HEK293T (cell line): ENCODE data around the gene SEMA3C.

ENCODE experiments used
- BHLHE40 ChIP-seq: fragments of 450-650 bp; IDR thresholded peaks from 2 replicates; pipeline ENCODE4 v1.6.1; 2016; ENCODE audit warnings: mild to moderate bottlenecking, moderate library complexity, borderline replicate concordance
- CTBP1 ChIP-seq: fragments of 450-650 bp; IDR thresholded peaks from 2 replicates; pipeline ENCODE4 v1.6.1; 2016; ENCODE audit warnings: borderline replicate concordance
- FOXM1 ChIP-seq: fragments of 450-650 bp; IDR thresholded peaks from 2 replicates; pipeline ENCODE4 v1.6.1; 2017; ENCODE audit warnings: mild to moderate bottlenecking, borderline replicate concordance
- SP1 ChIP-seq: fragments of 450-650 bp; IDR thresholded peaks from 2 replicates; pipeline ENCODE4 v1.6.1; 2017
- TARDBP ChIP-seq: fragments of 450-650 bp; IDR thresholded peaks from 2 replicates; pipeline ENCODE4 v1.6.1; 2016
- ZNF384 ChIP-seq: fragments of 450-650 bp; IDR thresholded peaks from 2 replicates; pipeline ENCODE4 v1.6.1; 2016

DNA sequence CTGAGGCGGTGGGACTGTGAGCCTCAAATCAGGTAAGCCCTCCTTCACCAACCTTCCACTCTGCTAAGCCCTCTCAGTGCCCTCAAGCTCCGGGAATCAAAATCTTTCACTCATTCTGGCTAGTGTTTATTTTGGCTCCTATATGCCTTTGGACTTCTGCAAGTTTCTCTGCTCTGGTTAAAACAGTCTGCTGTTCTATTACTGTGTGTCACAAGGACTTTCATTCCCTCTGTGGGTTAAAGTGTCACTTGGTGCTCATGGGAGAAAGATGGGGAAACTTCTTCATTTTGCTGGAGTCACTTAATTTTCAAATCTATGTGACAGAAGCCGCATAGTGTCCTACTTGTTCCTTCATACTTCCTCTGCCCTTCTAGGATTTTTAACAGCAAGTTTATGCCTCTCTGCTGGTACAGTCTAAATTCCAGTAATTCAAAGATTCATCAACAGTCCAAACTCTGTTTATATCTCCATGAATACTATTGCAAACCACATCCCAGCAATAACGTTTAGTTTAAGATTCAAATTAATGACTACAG is 219.1 kb downstream of the SEMA3C start:
- TF ChIP-seq FOXM1 (no peak), BHLHE40 (no peak), SP1 (no peak), TARDBP (no peak), ZNF384 (no peak), CTBP1 (no peak)
